GM23248 (cell line): ENCODE measurements around the gene KIF18A.

Experiments
- EZH2 ChIP-seq: fragments of 200-600 bp; sonication (generic); IDR thresholded peaks from 2 replicates; pipeline ENCODE4 v1.6.1; 2018; ENCODE audit warnings: antibody characterized with exemption, mild to moderate bottlenecking; ENCODE audit not compliant: insufficient read depth, poor library complexity, severe bottlenecking
- EZH2phosphoT487 ChIP-seq: fragments of 200-600 bp; sonication (generic); IDR thresholded peaks from 2 replicates; pipeline ENCODE4 v1.6.1; 2018; ENCODE audit warnings: antibody characterized with exemption, moderate library complexity, mild to moderate bottlenecking, low read depth; ENCODE audit not compliant: insufficient read depth

DNA sequence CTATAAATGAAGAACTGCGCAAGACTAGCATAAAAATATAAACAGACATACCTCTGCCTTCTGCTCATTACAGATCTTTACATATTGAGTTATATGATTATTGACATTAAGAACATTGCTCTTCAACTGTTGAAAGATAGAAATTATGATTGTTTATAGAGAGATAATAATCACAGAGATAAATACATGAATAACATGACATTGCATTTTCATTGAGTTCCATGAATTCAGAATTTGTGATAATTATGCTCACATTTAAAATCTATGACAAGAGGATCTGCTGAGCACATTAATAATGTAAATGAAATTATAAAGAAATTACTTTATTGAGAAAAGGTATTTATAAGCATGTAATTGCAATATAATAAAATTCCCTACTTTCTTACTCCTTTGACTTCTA, 24.8 kb downstream of the KIF18A start:
- TF ChIP-seq EZH2 (no peak), EZH2phosphoT487 (no peak)
